HG02852 (cell line): Measurements from ENCODE around the gene CDC14B.

Experiments
- ATAC-seq: cut with Tn5 transposase; IDR thresholded peaks from one replicate; pipeline ENCODE4 v1.9.1; 2021; ENCODE audit warnings: mild to moderate bottlenecking, moderate library complexity; ENCODE audit not compliant: unreplicated experiment

Gene CDC14B

GRCh38 chr9:96450613-96451528 lies 168.8 kb downstream of the CDC14B start:
- ATAC-seq: peak; percentile 3
